CD4-positive, alpha-beta T cell treated with Interleukin-17A for 4 hours (primary cell): ENCODE data around the gene SLC44A1.

Experiments used
- DNase-seq: peaks from one replicate; pipeline ENCODE4 v3.0.0-alpha.2; 2020; ENCODE audit warnings: mixed read lengths

Gene SLC44A1

DNA sequence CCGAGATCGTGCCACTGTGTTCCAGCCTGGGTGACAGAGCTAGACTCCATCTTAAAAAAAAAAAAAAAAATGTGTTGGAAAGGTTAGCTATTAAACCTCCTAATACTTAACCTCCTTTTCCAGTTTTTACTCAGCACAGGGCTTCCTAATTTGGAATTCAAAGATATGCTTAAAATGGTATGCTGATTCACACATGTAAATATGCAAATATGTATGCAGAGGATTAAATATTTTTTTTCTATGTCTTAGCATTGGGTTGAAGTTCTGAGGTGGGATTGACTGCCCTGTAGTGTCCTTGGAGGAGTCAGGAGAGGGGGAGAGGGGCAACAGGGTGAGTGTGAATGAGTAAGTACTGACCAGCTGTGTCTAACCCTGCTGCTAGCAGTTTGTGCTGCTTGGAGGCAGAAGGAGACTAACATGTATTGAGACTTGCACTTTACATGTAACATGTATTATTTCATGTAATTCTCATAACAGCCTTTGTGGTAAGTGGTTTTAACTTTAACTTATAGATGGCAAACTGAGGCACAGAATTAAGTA lies 63.2 kb downstream of the SLC44A1 start:
- no peak for DNase-seq

DNA sequence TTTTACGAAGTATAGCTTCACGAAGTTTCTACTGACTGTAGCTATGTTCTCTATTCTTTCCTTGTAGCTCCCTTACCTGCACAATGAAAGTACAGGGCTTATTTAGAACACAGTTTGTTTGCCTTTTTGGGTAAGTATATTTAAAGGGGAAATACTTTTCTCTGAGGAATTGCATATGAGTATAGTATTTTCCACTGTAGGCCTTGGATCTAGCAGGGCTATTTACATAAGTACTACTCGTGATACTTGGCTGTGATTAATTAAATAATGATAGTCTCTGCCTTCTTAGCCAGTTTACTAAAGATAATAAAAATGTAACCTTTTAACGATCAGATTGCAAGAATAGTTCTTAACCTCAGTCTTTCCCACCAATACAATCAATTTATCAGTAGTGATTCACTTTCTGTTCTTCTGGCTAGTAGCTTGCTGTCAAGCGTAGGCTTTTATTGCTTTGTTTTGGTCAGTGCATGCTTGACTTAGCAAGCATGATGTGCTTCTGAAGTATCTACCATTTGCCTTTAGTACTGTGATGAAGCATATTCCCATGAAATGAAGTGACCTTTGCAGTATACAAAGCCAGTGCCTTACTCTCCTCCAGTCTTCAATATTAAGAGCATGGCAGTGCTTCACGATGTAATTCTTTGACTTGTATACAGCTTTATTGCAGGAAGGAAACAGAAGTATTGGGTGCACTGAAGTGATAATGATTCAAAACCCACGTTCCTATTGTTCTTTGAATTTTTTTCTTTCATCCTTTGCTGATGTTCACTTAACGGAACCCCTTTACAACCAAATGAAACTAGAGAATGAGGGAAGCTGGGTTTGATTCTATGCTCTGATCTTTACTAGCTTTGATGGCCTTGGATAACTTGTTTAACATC lies 64.2 kb downstream of the SLC44A1 start:
- no peak for DNase-seq

DNA sequence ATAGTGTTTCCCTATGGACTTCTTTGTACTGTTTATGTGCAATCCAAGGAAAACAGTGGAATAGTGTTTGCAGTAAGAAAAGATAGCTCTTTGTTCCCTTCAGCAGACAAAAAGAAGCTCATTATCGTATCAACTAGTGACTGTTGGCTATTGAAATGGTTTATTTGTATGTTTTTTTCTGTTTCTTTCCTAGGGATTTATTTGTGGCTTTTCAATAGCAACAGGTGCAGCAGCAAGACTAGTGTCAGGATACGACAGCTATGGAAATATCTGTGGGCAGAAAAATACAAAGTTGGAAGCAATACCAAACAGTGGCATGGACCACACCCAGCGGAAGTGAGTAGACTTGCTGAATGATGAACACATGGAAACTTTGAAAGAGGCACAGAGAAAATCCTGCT lies 65.1 kb downstream of the SLC44A1 start:
- no peak for DNase-seq

DNA sequence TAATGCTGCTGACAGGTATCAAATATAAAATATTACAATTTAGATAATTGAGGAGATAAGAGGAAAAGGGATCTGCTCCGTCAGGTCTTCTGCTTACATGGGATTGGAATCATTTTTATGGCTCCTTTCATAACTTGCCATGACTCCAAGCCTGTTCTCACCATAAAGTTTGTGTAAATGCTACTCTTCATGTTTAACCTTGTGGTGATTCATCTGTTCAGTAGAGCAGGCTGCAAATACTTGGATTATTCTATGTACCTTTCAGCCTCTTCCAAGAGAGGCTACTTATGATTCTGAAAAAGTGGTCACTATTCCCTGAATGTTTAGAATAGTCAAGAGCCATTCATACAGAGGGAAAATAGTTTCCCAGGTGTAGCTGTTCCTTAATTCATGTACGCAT lies 66.9 kb downstream of the SLC44A1 start:
- no peak for DNase-seq

DNA sequence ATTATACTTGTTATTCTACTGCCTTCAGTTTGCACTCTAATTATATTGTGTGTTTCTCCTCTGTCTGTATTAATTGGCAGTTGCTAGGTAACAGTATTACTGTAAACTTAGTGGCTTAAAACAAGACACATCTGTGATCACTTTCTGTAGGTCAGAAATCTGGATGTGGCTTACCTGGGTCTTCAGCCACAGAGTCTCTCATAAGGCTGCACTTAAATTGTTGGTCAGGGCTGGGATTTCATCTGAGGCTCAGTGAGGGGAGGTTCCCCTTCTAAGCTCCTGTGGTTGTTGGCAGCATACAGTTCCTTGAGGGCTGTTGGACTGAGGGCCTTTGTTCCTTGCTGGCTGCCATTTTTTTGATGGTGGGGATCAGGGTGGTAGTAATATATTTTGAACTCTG lies 68.8 kb downstream of the SLC44A1 start:
- no peak for DNase-seq

DNA sequence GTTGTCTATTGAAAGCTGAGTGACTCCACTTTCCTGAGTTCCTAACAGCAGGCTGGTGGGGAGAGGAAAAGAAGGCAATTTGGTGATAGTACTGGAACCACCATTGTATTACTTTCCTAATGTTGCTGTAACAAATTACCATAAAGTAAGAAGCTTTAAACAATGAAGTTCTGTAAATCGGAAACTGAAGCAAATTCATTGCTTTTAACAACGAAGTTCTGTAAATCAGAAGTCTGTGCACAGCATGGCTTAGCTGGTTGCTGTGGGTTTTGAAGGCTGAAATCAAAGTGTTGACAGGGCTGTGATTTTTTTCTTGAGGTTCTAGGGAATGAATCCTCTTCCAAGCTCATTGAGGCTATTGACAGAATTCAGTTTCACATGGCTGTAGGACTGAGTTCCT lies 72.3 kb downstream of the SLC44A1 start:
- DNase-seq = no peak

DNA sequence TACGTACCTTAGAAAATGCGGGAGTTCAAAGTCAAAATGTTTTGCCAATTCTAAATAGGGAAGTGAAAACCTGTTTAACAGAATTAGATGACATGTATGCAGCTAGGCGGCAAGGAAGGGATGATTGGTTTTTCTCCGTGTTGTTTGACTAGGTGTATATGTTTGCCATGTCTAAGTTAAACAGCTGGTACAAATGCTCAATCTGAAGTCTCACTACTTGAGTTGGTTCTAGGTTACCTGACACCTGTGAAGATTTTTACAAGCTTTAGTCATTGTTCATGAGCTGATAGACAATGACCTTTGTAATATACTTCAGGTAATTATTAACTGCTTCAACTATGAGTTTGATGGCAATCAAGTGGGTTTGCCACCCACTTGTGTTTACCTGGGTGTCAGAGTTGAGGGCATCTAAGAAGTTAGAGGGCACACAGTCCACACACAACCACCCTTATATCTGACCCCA lies 74.3 kb downstream of the SLC44A1 start:
- no peak for DNase-seq

DNA sequence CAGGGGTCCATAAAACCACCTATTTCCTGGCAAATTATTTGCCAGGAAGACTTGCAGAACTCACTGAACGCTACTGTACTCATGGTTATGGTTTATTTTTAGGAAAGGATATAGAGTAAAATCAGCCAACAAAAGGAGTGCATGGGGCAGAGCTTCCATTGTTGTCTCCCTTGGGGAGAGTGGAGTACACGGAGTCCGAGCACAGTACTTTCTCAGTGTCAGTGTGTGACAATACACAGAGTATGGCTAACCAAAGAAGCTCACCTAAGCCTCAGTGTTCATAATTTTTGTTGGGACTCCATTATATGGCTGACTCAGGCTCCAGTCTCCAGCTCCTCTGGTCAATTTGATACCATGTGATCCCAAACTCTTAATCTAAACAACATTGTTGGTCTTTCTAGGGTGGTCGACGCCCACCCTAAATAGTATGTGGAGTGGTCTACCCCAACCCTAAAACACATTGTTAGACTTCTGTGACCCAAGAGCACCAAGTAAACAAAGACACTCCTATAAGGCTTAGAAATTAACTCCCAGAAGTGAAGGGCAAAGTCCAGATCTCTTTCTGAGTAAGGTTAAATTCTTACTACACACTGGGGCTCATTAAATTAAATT lies 74.9 kb downstream of the SLC44A1 start:
- DNase-seq = no peak

DNA sequence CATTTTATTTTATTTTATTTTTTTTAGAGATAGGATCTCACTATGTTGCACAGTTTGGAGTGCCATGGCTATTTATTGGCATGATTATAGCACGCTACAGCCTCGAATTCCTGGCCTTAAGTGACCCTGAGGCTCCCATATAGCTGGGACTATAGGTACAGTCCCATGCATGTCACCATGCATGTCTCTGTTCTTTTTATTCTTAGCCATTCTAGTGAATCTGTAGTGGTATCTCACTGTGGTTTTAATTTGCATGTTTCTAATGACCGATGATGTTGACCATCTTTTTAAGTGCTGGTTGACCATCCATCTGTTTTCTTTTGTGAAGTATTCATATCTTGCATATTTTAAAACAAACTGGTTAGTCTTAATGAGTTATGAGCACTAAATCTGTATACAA lies 76.1 kb downstream of the SLC44A1 start:
- no peak for DNase-seq

DNA sequence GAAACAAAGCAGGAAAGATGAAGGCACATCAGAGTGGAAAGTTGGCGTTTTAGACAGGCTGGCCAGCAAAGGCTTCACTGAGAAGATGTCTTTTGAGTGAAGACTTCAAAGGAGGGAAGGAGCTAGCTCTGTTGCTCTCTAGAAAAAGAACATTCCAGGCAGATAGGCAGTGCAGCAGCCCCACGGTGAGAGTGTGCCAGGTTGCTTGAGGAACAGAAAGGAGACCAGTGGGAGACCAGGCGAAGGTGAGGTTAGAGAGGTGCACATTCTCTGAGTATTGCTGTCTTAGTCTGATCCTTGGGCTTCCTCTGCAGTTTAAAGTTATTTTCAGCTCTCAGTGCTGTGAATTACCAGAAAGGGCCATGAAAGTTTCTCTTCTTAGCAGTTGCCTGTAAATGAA lies 83.8 kb downstream of the SLC44A1 start:
- DNase-seq = no peak

DNA sequence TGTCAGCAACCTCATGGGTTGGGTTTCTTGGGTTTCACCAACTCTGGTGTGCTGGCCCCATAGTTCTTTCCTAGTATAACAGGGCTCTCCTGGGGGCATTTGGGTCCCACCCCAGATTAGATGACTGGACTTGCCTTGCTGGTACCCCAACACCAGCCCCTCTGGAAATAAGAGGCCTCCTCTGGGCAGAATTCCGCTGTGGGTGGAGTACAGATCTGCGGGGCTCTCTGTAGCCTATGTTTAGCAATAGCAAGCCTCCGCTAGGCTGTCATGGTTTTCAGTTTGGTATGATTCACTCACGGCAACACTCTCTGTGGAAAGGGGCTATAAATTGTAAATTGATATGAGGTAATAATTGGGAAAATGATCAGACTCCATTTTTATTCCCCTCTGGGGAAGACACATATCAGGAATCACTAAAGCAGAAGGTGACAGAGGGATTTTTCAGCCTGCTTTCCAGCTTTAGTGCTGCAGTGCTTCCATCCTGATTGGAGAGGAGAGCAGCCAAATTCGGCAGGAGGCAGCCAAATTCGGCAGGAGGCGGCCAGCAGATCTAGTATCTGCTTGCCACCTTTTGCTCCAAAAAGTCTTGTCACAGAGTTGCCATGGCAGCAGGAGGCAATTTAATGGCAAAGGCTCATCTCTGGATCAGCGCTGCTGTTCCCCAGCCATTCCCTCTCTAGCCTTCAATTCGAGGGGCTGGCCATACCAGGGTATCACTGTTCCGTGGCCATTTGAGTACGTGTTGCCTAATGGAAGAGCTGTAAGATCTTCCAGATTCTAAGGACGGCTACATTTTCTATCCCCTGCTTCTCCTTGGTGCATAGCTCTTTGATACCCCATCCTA lies 84.6 kb downstream of the SLC44A1 start:
- DNase-seq = no peak

DNA sequence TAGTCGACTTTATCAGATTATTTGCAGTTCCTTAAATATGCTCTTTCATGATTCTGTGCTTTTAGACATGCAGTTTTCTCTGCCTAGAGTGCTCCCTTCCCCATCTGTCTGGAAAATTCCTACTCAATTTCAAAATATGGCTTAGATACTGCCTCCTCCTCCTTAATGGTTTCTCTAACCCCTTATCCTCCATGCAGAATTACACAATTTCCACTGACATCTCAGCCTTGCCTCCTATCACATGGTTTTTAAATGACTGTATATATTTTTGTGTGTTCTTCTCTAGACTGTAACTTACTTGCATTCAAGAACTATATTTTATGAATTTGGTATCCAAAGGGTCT lies 85.2 kb downstream of the SLC44A1 start:
- DNase-seq = no peak

DNA sequence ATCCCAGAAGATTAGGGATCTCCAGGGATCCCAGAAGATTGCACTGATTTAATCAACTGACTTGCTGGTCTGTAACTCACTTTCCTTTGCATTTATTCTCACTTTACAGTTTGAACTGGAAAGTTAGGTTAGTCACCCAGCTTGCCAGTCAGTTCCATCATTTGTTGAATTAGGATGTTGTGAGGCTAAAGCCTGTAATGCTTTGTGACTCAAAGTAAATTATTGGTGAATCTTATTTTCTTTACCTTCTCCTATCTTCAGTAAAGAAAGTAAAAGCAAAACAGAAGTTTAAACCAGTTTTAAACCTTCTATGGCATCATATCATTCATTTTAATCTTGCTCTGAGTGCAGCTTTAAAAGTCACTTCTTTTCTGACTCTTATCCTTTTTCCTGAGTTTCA lies 85.8 kb downstream of the SLC44A1 start:
- no peak for DNase-seq

DNA sequence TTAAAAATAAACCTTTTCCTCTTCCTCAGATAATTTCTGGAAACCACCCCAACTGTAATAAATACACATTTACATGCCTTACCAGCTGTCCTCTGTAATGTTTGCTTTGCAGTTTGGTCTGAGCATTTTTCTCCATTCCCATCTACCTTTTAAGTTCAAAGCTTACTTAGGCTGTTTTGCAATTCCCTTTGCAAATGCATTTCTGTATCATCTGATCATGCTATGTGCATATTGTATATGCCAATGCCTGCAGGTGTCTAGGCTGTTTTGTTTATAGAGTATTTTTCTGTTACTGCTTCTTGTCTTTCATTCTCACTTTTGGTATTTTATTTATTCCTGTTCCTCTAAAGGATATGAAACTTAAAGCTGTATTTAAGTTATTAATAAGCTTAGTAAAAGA lies 86.3 kb downstream of the SLC44A1 start:
- no peak for DNase-seq

DNA sequence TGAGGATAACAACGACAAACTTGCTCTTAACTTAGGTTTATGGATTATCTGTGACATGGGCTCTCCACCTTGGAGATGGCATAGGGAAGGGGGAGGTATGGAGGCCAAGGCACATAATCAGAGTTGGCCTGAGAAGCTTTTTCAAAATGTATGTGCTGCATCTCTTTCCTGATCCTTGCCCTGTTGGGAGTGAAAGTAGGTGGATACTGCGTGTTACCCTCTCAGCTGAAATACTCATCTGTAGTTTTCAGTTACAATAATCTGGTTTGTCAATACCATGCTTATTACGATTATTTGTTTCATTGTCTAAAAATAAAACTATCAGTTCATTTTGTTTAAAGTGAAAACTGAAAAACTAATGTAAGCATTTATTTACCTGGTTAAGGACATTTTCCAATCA lies 86.7 kb downstream of the SLC44A1 start:
- no peak for DNase-seq

DNA sequence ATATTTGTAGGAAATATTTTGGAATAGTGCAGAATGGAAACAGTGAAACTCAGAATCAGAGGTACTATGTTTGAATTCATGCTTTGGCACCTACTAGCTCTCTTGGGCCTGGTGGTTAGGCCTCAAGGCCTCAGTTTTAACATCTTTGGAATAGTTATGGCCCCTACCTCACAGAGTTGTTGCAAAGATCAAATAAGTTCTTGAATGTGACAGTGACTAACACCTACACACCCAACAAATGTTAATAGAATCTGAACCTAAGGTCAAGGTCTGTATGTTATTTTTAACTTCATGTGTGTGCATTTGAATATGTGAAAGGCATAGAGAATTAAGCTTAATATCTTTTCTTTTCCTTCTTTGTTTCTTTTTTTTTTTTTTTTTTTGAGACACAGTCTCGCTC lies 87.3 kb downstream of the SLC44A1 start:
- no peak for DNase-seq

DNA sequence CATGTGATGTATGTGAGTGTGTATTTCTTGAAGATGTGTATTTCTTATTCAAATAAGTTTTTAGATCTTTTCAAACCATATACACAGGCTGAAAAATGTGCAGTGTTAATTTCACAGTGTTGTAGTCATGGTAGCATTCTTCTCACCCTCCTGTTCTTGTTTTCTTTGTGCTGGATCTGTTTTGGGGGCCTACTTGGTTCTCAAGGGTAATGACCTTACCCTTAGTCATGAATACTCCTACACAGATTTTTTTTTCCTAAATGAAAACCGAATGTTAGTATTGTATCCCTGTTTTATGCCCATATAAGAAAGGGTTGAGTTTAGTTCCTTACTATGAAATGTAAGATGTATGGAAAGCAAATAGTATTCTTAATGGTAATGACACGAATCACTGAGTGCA lies 88.0 kb downstream of the SLC44A1 start:
- DNase-seq = no peak

DNA sequence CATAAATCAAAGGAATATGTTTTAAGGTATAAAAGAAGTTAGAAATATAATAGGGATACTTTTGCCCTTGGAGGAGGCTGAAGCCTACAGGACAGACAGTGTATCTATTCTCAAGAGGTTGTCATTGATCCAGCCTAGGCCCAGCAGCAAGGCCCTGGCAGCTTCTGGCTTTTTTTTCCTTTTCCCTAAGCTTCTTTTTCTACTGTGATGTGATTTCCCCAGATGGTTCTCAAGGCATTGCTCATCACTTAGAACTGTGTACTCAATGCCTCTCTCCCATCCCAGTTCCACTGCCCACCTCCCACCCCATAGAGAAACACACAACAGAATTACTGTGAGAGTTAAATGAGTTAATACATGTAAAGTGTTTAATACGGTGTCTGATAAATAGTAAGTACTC lies 88.6 kb downstream of the SLC44A1 start:
- DNase-seq = no peak

DNA sequence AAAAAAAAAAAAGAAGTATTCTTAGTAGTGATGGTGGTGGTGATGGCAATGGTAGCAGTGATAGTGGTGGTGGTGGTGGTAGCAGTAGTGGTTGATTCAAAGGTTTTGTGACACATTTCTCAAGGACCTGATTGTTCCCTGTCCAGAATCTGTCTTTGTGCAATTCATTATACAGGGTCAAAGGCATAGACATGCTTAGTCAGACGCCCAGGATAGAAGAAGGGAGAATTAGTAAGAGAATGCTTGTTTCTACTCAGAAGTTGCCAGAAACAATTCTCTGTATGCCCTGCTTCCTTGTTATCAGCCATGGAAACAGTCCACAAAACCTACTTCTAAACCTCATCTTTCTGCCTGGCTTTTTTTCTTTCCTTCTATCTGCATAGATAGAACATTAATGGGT lies 89.4 kb downstream of the SLC44A1 start:
- DNase-seq = no peak

DNA sequence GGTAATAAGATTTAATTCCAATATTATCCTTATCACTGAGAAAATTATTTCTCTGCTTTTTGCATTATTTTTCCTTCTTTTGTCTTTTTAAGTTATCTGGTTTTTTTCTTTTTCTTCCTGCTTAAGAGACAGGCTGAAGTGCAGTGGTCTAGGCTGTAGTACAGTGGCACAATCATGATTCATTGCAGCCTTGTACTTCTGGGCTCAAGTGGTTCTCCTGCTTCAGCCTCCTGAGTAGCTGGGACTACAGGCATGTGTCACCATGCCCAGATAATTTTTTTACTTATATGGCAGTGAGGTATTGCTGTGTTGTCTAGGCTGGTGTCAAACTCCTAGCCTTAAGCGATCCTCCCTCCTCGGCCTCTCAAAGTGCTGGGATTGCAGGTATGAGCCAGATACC lies 93.9 kb downstream of the SLC44A1 start:
- no peak for DNase-seq

DNA sequence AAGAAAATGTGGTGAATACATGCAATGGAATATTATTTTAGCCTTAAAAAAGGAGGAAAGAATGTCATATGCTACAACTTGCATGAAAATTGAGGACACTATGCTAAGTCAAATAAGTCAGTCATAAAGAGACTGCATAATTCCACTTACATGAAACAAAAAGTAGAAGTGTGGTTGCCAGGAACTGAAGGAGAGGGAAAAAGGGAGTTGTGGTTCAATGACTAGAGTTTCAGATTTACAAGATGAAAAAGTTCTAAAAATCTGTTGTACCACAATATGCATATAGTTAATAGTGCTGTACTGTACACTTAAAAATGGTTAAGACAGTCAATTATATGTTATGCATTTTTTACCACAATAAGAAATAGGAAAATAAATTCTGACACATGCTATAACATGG lies 95.4 kb downstream of the SLC44A1 start:
- DNase-seq = no peak

DNA sequence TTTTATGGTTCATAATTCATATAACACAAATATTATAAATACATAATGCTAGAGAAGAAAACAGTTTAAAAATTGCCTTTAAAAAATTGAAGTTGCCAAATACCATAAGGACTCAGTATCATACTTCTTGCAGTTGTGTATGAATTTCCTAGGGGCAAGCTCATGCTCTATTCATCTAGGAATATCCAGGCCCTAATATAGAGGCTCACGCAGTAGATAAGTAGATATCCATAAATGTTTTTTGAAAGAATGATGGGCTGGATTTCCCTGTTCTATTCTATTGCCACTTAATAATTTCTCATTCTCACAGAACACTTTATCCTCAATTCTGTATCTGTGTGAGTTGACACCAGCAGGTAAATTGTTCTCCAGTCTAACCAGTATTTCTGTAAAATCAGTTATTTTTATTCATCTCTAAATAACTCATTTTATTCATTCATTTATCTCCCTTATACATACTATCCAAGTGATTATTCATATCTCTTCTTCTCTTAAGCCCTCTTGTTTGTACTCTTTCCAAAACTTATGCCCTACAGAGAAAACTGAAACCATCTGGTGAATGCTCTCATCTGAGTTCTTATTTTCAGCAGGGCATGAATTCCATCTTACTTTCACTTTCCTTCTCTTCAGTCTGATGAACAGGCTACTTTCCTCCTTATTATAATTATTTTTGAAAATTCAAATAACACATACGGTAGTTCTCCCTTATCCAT lies 97.1 kb downstream of the SLC44A1 start:
- no peak for DNase-seq

DNA sequence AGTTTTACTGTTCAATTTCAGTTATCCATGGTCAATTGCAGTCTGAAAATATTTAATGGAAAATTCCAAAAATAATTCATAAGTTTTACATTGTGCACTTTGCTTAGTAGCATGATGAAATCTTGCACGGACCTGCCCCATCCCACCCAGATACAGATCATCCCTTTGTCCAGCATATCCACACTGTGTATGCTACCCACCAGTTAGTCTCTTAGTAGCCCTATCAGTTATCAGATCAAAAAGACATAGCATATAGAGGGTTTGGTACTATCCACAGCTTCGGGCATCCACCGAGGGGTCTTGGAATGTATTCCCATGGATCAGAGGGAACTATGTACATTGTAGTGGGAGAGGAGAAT lies 97.7 kb downstream of the SLC44A1 start:
- no peak for DNase-seq
